IMR-90 (cell line): ENCODE data around the gene RAD51B. TPM values are rescaled to one million over a fixed set of nuclear protein-coding genes. Genes with fewer than 3 reads are reported as not detected.
A peak's percentile ranks its signal among the peaks of the same experiment; 100 is the strongest.

Experiments used
- ATAC-seq: fragments of 200-7000 bp; cut with Tn5 transposase; 2 replicates; pipeline ENCODE4 v1.9.1; 2020; ENCODE audit warnings: low read depth, mild to moderate bottlenecking, moderate library complexity
- BruUV-seq: library from RNA; stranded (reverse); fragments of 400-500 nt; replicated peaks from 2 replicates; lab custom pipeline; 2021; lab: Mats Ljungman, UMichigan
- CTCF ChIA-PET: fragments of 300-600 bp; formaldehyde crosslinking; extraction: SDS; loops from one replicate; lab custom pipeline; 2021; ENCODE audit warnings: antibody characterized with exemption; lab: Yijun Ruan, JAX
- POLR2A ChIA-PET: fragments of 300-600 bp; sonication (Branson Sonifier 250); formaldehyde crosslinking; loops from one replicate; lab custom pipeline; 2022; ENCODE audit warnings: antibody characterized with exemption; ENCODE audit not compliant: unreplicated experiment; lab: Charles Lee
- DNase-seq: peaks from one replicate; pipeline ENCODE4 v3.0.0; 2013
- H2AFZ ChIP-seq: replicated peaks from 2 replicates; pipeline ENCODE3; 2013; ENCODE audit warnings: low read length, mild to moderate bottlenecking; ENCODE audit not compliant: poor library complexity
- H2AK5ac ChIP-seq: 2 replicates; pipeline ENCODE4 v1.6.1; 2013; ENCODE audit warnings: low read depth, low read length, inconsistent platforms
- H2AK9ac ChIP-seq: replicated peaks from 2 replicates; pipeline ENCODE3; 2013; ENCODE audit warnings: mild to moderate bottlenecking, low read depth, low read length, moderate library complexity; ENCODE audit not compliant: poor library complexity
- H2BK120ac ChIP-seq: 2 replicates; pipeline ENCODE4 v1.6.1; 2013; ENCODE audit warnings: low read depth, low read length, inconsistent platforms
- H2BK15ac ChIP-seq: 3 replicates; pipeline ENCODE4 v1.6.1; 2013; ENCODE audit warnings: low read depth, low read length, inconsistent platforms
- H2BK20ac ChIP-seq: 2 replicates; pipeline ENCODE4 v1.6.1; 2013; ENCODE audit warnings: low read depth, mild to moderate bottlenecking, inconsistent platforms, low read length, moderate library complexity
- H2BK5ac ChIP-seq: 2 replicates; pipeline ENCODE4 v1.6.1; 2013; ENCODE audit warnings: mild to moderate bottlenecking, low read depth, low read length, inconsistent platforms; ENCODE audit not compliant: poor library complexity, severe bottlenecking
- H3K14ac ChIP-seq: replicated peaks from 2 replicates; pipeline ENCODE4 v1.6.1; 2013; ENCODE audit warnings: low read depth, low read length, inconsistent platforms
- H3K18ac ChIP-seq: 2 replicates; pipeline ENCODE4 v1.6.1; 2013; ENCODE audit warnings: low read depth, low read length, control low read depth
- H3K23ac ChIP-seq: 2 replicates; pipeline ENCODE4 v1.6.1; 2013; ENCODE audit warnings: low read depth, low read length, inconsistent platforms
- H3K27ac ChIP-seq: 2 replicates; pipeline ENCODE4 v1.5.1; 2013; ENCODE audit warnings: mild to moderate bottlenecking, control low read depth, low read length; ENCODE audit not compliant: insufficient read depth
- H3K27me3 ChIP-seq: 2 replicates; pipeline ENCODE4 v1.6.1; 2013; ENCODE audit warnings: low read length; ENCODE audit not compliant: control insufficient read depth, insufficient read depth
- H3K36me3 ChIP-seq: 2 replicates; pipeline ENCODE4 v1.6.1; 2013; ENCODE audit warnings: low read length, mixed read lengths; ENCODE audit not compliant: control insufficient read depth, insufficient read depth
- H3K4ac ChIP-seq: 2 replicates; pipeline ENCODE4 v1.6.1; 2013; ENCODE audit warnings: low read depth, low read length, inconsistent platforms
- H3K4me1 ChIP-seq: 2 replicates; pipeline ENCODE4 v1.6.1; 2013; ENCODE audit warnings: low read length, mixed read lengths; ENCODE audit not compliant: control insufficient read depth, insufficient read depth
- H3K4me2 ChIP-seq: 2 replicates; pipeline ENCODE4 v1.6.1; 2013; ENCODE audit warnings: low read depth, mild to moderate bottlenecking, control low read depth, low read length, moderate library complexity
- H3K4me3 ChIP-seq: 2 replicates; pipeline ENCODE4 v1.5.1; 2013; ENCODE audit warnings: low read depth, mild to moderate bottlenecking, control low read depth, low read length, moderate library complexity; ENCODE audit not compliant: insufficient read depth
- H3K56ac ChIP-seq: 2 replicates; pipeline ENCODE4 v1.6.1; 2013; ENCODE audit warnings: low read length, inconsistent platforms; ENCODE audit not compliant: insufficient read depth; ENCODE audit errors: extremely low read depth
- H3K79me1 ChIP-seq, 2 experiments: 2 replicates each; pipeline ENCODE4 v1.6.1; 2013; ENCODE audit warnings: low read length in 2 of 2, inconsistent platforms in 1 of 2, low read depth in 1 of 2
- H3K9ac ChIP-seq: 2 replicates; pipeline ENCODE4 v1.6.1; 2013; ENCODE audit warnings: low read depth, low read length, control low read depth
- H3K9me1 ChIP-seq: 2 replicates; pipeline ENCODE4 v1.6.1; 2013; ENCODE audit warnings: low read length, inconsistent platforms; ENCODE audit not compliant: insufficient read depth
- H3K9me3 ChIP-seq: 2 replicates; pipeline ENCODE4 v1.6.1; 2013; ENCODE audit warnings: low read length; ENCODE audit not compliant: control insufficient read depth, insufficient read depth
- H4K20me1 ChIP-seq: 2 replicates; pipeline ENCODE4 v1.6.1; 2013; ENCODE audit warnings: low read length, inconsistent platforms; ENCODE audit not compliant: insufficient read depth
- H4K5ac ChIP-seq: 2 replicates; pipeline ENCODE4 v1.6.1; 2013; ENCODE audit warnings: mild to moderate bottlenecking, low read depth, low read length, control low read depth
- H4K8ac ChIP-seq, 2 experiments: 2 replicates each; pipeline ENCODE4 v1.6.1; 2013; ENCODE audit warnings: low read depth in 2 of 2, low read length in 2 of 2, control low read depth in 1 of 2, inconsistent platforms in 1 of 2
- H4K91ac ChIP-seq: 2 replicates; pipeline ENCODE4 v1.6.1; 2013; ENCODE audit warnings: low read depth, low read length, inconsistent platforms; ENCODE audit not compliant: insufficient read depth
- BHLHE40 ChIP-seq: fragments of 150-350 bp; IDR thresholded peaks from 2 replicates; pipeline ENCODE4 v1.6.1; 2016; ENCODE audit warnings: mild to moderate bottlenecking, low read depth, low read length
- FOS ChIP-seq: fragments of 150-350 bp; IDR thresholded peaks from 2 replicates; pipeline ENCODE4 v1.6.1; 2016; ENCODE audit warnings: low read depth, low read length
- MAFK ChIP-seq: IDR thresholded peaks from 2 replicates; pipeline ENCODE4 v1.6.1; 2012; ENCODE audit warnings: low read depth, low read length, improper control_type of control experiment
- MAZ ChIP-seq: IDR thresholded peaks from 2 replicates; pipeline ENCODE4 v1.6.1; 2012; ENCODE audit warnings: low read depth, mild to moderate bottlenecking, low read length, improper control_type of control experiment, moderate library complexity, borderline replicate concordance
- MXI1 ChIP-seq: IDR thresholded peaks from 2 replicates; pipeline ENCODE4 v1.6.1; 2012; ENCODE audit warnings: low read depth, mild to moderate bottlenecking, low read length, moderate library complexity, borderline replicate concordance
- NFE2L2 ChIP-seq: fragments of 150-350 bp; IDR thresholded peaks from 2 replicates; pipeline ENCODE4 v1.6.1; 2016; ENCODE audit warnings: low read depth, mild to moderate bottlenecking, low read length
- RAD21 ChIP-seq: IDR thresholded peaks from 2 replicates; pipeline ENCODE4 v1.6.1; 2012; ENCODE audit warnings: low read length, improper control_type of control experiment
- RCOR1 ChIP-seq: IDR thresholded peaks from 2 replicates; pipeline ENCODE4 v1.6.1; 2012; ENCODE audit warnings: mild to moderate bottlenecking, low read length, improper control_type of control experiment; ENCODE audit not compliant: insufficient replicate concordance
- RFX5 ChIP-seq: IDR thresholded peaks from 2 replicates; pipeline ENCODE4 v1.8.0; 2012; ENCODE audit warnings: low read depth, mild to moderate bottlenecking, low read length, moderate library complexity
- SMC3 ChIP-seq: fragments of 150-350 bp; IDR thresholded peaks from 2 replicates; pipeline ENCODE4 v1.6.1; 2016; ENCODE audit warnings: low read depth, mild to moderate bottlenecking, antibody characterized with exemption, low read length, moderate library complexity
- WGBS, 2 experiments: methylation state at CpG; one replicate each; pipeline versions ENCODE4 v1.1.5 to v1.1.7; 2013; ENCODE audit warnings: missing lambda C conversion rate in 2 of 2; ENCODE audit not compliant: insufficient read length in 1 of 2; ENCODE audit errors: extremely low coverage in 2 of 2; 5-methylcytosine and 5-hydroxymethylcytosine counted together
- dilution Hi-C: fragments of 300-500 bp; cut with HindIII; formaldehyde crosslinking; loops from one replicate; pipeline ENCODE4 v1.14.3; 2018; ENCODE audit warnings: low sequenced_read_pairs; ENCODE audit not compliant: unreplicated experiment
- in situ Hi-C: fragments of 300-500 bp; cut with MboI; formaldehyde crosslinking; loops from 3 replicates; pipeline ENCODE4 v1.14.3; 2019; ENCODE audit warnings: low sequenced_read_pairs, inconsistent platforms, mixed read lengths
- intact Hi-C: fragments of 100-400 bp; cut with micrococcal nuclease; formaldehyde crosslinking; loops from 2 replicates; pipeline ENCODE4 v1.10.0; 2022
- polyA plus RNA-seq, 3 experiments: library from polyadenylated mRNA; depleted of rRNA; stranded (reverse); fragments of >200 nt; gene quantifications; 2 replicates each; pipeline ENCODE4 v1.2.3, GENCODE V29; 2012; ENCODE audit warnings: low replicate concordance in 1 of 3
- total RNA-seq: library from RNA; depleted of rRNA; stranded (reverse); fragments of >200 nt; gene quantifications from 2 replicates; pipeline ENCODE4 v1.2.3, GENCODE V29; 2012
- TF ChIP-seq, protein P1 (sequence below): fragments of 150-350 bp; IDR thresholded peaks from 2 replicates; pipeline ENCODE4 v1.6.1; 2016; ENCODE audit warnings: low read depth, mild to moderate bottlenecking, low read length, moderate library complexity, borderline replicate concordance
- TF ChIP-seq, protein P2 (sequence below): conservative IDR thresholded peaks from 2 replicates; pipeline ENCODE4 v1.5.1; 2012; ENCODE audit warnings: mild to moderate bottlenecking, low read depth, low read length, improper control_type of control experiment
- TF ChIP-seq, protein P3 (sequence below): fragments of 150-350 bp; IDR thresholded peaks from 2 replicates; pipeline ENCODE4 v1.6.1; 2017; ENCODE audit warnings: mild to moderate bottlenecking, antibody characterized with exemption, low read length, low read depth

The RAD51B gene
- total and polyA plus RNA-seq, 2 of the 4 experiments (the other 2 are of a cell fraction): 5.1 to 18.8 TPM

DNA sequence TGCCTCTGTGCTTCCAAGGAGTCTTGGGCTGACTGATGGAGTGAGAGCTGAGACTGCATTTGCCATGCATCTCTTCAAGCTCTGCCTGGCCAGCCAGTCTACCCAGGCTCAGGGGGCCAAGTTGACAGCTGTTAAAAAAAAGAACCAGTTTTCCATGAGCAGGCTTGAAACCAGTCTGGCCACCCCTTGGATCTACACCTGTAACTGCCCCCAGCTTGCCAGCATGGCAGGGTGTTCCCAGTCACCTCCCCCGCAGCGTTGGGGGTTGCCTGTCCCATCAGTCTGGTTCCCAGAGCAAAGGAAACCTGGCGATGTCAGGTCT, 770.6 kb downstream of the RAD51B start:
- intact Hi-C loops (no loop called here), in situ Hi-C loops (no loop called here), dilution Hi-C loops (no loop called here)
- no peaks in the 10 kb centered on the region for H3K9me3 ChIP-seq
- peak overlapping the region; percentile 39 for H2AK9ac ChIP-seq
- peaks cover 30% of the 10 kb centered on the region for H3K4me1 ChIP-seq
- peak overlapping the region; percentile 66 for H2BK20ac ChIP-seq
- peak overlapping the region; percentile 79 for H4K91ac ChIP-seq
- no CpG with 5 or more reads among the region's 3 CpGs for WGBS, 2 experiments
- H4K8ac ChIP-seq: peak overlapping the region; percentile 11 to 87; a peak in 3 of 4 replicates
- no peak overlapping the region for H3K56ac ChIP-seq
- H3K18ac ChIP-seq: peak overlapping the region; percentile 94
- peak overlapping the region; percentile 58 for H3K14ac ChIP-seq
- peak overlapping the region; percentile 85 for H3K4ac ChIP-seq
- no peaks in the 10 kb centered on the region for H4K20me1 ChIP-seq
- H2BK15ac ChIP-seq: peak overlapping the region; percentile 55; the same call in 2 of the 3 replicates
- H3K36me3 ChIP-seq: no peaks in the 10 kb centered on the region
- H3K4me2 ChIP-seq: no peak overlapping the region
- ChIA-PET CTCF (interaction anchor here (0.7 kb wide), 1 partner anchor 31 kb away, joined by 3 read pairs; no protein-coding TSS in a partner anchor), POLR2A (no interaction called here)
- peak overlapping the region; percentile 12 for H2BK5ac ChIP-seq
- peak overlapping the region; percentile 86 for H2AK5ac ChIP-seq
- no peak for TF ChIP-seq MAZ
- TF ChIP-seq, protein P1, sequence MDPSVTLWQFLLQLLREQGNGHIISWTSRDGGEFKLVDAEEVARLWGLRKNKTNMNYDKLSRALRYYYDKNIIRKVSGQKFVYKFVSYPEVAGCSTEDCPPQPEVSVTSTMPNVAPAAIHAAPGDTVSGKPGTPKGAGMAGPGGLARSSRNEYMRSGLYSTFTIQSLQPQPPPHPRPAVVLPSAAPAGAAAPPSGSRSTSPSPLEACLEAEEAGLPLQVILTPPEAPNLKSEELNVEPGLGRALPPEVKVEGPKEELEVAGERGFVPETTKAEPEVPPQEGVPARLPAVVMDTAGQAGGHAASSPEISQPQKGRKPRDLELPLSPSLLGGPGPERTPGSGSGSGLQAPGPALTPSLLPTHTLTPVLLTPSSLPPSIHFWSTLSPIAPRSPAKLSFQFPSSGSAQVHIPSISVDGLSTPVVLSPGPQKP: no peak
- no peak for TF ChIP-seq FOS
- TF ChIP-seq BHLHE40: no peak
- TF ChIP-seq RAD21: no peak
- no peak for TF ChIP-seq RCOR1
- TF ChIP-seq, protein P2, sequence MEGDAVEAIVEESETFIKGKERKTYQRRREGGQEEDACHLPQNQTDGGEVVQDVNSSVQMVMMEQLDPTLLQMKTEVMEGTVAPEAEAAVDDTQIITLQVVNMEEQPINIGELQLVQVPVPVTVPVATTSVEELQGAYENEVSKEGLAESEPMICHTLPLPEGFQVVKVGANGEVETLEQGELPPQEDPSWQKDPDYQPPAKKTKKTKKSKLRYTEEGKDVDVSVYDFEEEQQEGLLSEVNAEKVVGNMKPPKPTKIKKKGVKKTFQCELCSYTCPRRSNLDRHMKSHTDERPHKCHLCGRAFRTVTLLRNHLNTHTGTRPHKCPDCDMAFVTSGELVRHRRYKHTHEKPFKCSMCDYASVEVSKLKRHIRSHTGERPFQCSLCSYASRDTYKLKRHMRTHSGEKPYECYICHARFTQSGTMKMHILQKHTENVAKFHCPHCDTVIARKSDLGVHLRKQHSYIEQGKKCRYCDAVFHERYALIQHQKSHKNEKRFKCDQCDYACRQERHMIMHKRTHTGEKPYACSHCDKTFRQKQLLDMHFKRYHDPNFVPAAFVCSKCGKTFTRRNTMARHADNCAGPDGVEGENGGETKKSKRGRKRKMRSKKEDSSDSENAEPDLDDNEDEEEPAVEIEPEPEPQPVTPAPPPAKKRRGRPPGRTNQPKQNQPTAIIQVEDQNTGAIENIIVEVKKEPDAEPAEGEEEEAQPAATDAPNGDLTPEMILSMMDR: no peak
- TF ChIP-seq MXI1: no peak
- TF ChIP-seq RFX5: no peak
- TF ChIP-seq SMC3: no peak
- TF ChIP-seq NFE2L2: no peak
- no peak for TF ChIP-seq MAFK
- TF ChIP-seq, protein P3, sequence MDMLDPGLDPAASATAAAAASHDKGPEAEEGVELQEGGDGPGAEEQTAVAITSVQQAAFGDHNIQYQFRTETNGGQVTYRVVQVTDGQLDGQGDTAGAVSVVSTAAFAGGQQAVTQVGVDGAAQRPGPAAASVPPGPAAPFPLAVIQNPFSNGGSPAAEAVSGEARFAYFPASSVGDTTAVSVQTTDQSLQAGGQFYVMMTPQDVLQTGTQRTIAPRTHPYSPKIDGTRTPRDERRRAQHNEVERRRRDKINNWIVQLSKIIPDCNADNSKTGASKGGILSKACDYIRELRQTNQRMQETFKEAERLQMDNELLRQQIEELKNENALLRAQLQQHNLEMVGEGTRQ: no peak
- no TSS peak for BruUV-seq
- no peak for ATAC-seq
- H3K27ac ChIP-seq: peak overlapping the region; percentile 87; the same call in 1 of the 2 replicates
- H2AFZ ChIP-seq: peak overlapping the region; percentile 56
- H3K9ac ChIP-seq: no peak overlapping the region; the same call in 1 of the 2 replicates
- peak overlapping the region; percentile 90; the same call in 1 of the 2 replicates for H2BK120ac ChIP-seq
- peak overlapping the region; percentile 79; the same call in 1 of the 2 replicates for H3K23ac ChIP-seq
- H3K27me3 ChIP-seq: no peaks in the 10 kb centered on the region
- no peaks in the 10 kb centered on the region for H3K79me1 ChIP-seq
- peak overlapping the region; percentile 48 for H4K5ac ChIP-seq
- H3K4me3 ChIP-seq: no peak overlapping the region
- peaks cover 25% of the 10 kb centered on the region for H3K9me1 ChIP-seq
- DNase-seq: no peak
